ENCODE data around the gene MYPN.
"Not testable (repeated sequence)": the region's sequence is repeated elsewhere in the genome, so short reads cannot be mapped to it uniquely, and the experiment has no call there.

The MYPN gene

DNA sequence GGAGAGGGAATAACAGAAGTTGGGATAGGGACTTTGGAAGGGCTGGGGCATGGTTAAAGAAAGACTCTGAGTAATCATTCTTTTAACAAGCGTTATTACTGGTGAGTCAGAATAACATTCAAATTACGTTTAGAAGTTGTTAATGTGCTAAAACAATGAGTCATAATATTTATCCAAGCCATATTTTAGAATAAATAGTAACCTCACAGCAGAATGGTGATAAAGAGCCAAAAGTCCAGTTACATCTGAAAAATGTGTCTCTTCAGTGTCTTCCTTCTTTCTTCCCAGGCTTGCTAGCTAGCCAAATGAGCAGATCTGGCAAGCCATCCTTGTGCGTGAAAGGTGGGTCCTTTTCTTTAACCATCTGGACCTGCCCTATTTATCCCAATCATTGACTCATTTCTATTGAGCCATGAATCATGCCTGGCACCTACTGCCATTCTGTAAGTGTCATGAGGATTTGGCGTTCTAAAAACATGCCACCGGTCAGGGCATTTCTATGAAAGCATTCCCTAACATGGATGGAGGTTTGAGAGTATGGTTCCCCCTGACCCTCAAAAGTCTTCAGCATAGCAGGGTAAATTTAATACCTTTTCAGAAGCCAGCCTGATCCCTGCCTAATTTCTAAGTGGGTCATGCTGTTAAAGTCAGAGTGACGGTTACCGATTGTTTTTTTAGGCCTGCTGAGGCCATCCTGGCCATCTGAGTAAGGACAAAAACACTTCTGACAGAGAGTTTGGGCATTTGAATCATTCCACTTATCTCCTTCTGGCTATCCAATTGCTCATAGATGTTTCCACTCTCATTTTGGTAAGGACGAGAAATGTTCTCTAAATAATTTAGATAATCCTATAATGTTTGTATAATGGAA lies 26.9 kb downstream of the MYPN start:
- peak; percentile 76 for DNase-seq (ENCODE audit: low spot score)

DNA sequence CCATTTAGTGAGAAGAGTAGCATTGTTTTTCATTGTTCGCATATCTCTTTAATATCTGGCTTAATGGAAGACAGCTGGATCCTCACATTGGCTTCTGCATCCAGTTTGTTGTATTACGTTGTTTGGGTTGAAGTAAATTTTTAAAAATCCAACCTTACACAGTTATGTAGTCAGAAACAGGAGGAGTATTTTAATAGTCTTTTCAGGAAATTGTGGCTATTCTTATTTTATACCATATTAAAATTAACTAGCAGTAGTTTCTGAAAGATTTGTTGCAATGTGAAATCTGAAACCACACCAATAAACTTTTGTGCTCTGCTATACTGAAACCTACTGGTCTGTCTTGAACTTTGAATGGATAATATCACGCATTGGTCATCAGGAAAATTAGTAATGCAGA lies 27.9 kb downstream of the MYPN start:
- no peak for DNase-seq (ENCODE audit: low spot score)

DNA sequence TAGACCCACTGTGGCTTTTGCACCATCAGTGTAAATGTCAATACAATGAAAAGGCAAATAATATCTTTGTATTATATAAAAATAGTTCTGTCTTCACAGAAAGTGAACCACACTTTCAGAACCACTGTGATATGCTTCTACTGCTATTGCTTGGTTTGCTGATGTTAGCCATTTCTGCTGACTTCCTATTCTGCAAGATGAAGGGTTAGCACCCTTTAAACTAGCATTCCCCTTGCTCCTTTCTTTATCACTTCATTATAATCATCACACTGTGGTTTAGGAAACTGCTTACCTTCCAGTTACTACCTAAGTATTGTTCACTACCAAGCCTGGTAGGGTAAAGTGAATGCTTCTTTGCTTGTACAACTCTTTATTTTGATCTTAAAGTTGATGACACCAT lies 29.2 kb downstream of the MYPN start:
- no peak for DNase-seq (ENCODE audit: low spot score)

DNA sequence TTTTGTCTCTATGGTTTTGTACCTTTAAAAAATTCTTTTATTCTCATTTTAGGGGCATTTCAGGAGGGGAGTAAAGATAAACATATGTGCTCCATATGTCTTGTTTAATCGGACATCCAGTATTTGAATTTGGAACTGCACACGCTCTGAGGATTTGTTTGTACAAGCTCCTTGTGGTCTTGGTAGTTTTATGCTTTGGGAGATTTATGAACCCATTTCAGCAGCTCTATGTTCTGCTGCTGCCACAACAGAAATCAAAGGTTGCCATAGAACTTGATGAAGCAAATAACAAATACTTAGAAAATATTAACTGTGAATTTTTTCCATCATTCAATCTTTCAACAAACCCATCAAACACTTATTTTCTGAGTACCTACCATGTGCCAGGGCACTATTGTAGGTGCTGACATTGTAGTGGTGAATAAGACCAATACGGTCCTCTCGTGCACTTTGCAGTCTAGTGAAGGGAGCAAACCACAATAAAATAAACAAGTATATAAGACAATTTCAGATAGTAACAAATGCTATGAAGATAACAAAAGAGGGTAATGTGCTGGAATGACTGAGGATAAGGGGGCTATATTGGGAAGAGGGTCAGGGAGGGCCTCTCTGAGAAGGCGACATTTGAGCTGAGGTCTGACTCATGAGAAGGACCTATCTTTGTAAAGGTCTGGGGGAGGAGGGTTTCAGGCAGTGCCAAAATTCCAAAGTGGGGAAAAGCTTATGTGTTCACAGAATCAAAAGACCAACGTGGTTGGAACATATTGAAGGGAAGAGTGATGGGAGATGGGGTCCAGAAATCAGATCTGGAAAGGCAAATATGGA lies 30.4 kb downstream of the MYPN start:
- no peak for DNase-seq (ENCODE audit: low spot score)

DNA sequence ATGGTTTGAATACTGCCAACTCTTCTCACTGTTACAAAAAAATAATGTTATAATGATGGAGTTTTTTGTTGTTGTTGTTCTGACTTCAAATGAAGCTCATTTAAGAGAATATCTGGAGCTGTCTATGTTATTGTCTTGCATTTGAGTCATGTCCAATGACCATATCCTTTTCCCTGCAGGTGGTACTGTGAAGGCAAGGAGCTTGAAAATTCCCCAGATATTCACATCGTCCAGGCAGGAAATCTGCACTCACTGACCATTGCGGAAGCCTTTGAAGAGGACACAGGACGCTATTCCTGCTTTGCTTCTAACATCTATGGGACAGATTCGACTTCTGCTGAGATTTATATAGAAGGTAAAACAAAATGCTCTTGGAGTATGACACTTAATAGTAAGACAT lies 33.5 kb downstream of the MYPN start:
- DNase-seq (ENCODE audit: low spot score) = no peak

DNA sequence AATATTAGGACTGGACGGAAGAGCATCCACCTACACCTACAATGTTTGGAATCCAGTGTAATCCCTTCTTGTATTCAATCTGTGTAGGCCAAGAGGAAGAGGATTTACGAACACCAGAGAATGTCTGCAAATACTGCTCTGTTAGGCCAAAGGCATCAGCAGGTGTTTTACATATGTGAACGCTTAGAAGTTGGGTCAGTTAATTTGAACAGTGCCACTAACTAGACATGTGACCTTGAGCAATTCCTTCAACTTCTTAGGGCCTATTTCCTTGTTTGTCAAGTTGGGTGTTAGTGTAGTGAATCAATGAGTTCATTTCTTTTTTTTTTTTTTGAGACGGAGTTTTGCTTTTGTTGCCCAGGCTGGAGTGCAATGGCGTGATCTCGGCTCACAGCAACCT lies 35.4 kb downstream of the MYPN start:
- DNase-seq (ENCODE audit: low spot score) = no peak

DNA sequence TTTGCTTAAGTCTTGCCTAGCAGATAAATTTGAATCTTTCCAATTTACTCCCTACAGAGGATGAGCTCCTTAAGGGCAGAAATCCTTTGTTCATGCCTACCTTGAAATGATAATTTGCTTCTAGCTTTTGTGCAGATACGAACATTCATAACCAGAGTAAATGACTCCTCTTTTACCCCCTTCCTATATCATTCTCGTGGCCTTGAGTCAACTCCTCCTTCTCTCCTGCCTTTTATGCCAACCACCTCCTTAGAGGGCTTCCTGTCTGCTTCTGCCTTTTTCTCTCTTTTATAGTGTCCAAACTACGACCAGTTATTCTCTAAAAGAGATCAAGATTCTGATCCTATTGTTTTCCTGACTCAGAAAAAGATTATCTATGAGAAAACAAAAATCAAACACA lies 36.4 kb downstream of the MYPN start:
- DNase-seq (ENCODE audit: low spot score) = no peak

DNA sequence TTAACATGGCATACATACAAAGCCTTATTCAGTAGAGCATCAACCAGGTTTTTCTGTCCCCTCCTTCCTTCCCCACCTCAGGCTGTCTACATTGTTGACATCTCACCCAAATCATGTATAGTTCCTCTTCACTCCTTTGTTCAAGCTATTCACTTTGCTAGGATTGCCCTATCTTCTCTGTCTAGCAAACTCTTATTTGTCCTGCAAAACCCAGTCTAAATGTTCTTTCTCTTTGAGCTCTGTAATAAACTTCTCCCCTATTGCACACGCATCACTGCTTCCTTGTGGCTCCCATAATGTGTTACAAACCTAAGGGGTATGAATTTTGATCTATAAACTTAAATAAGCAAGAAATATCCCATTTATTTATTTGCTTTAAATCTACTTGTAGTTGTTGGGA lies 36.8 kb downstream of the MYPN start:
- no peak for DNase-seq (ENCODE audit: low spot score)

DNA sequence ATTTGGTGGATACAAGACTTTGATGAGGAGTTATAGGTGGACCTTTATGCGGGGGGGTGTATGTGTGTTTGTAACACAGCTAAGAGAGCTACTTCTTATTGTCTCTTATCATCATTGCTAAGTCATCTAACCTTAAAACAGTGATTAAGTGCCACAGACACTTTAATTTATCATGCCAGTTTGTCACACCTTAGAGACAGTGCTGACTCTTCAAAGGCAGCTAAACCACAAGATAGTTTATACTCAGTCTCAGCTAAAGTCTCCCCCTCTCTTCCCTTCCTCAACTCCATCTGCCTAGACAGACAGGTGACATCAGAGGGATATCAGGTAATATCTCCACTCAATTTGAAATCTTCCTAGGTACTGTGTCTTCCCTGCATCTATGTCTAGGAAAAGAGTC lies 42.2 kb downstream of the MYPN start:
- DNase-seq (ENCODE audit: low spot score) = no peak

DNA sequence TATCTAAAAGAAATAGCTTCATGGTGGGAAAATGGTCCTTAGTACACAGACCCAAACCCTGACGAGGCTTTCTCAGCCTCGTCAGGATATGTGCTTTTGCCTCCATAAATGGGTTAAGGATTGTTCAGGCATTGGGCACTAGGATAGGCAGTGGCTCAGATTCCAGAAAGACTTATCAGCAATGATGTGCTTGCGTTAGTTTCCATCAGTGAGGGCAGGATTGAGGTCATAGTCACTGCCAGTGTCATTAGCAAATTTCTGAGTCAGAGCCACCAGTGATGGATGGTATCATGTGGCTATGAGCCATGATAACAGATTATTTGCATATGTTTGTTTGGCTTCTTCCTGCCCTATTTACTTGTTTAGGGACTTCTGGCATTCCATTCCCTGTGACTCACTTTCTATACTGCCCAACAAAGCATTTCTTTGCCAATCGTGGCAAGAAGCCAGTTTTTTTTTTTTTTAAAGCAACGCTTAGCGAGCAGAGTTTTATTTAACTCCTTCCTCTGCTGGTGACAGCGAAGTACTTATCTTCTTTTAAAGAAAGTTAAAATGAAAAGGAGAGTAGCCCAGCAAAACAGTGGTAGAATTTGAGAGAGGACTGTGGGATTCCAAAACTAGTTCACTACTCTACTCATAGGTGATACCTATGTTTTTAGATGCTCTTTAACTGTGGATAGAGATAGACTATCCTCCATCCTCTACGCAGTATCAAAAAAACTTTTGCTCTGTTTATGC lies 44.4 kb downstream of the MYPN start:
- peak; percentile 94 for DNase-seq (ENCODE audit: low spot score)

DNA sequence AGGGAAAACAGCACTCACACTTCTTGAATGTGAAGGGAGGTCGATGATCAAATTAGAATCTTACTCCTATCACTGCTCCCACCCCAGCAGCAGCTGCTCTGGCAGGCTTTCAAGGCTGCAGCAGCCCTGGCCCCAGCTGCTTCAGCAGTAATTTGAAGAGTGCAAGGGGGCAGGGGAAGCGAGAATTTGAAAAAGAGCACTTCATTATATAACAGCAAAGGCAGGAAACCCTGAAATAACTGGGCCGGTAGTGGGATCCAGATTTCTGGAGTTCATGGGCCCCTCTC lies 44.9 kb downstream of the MYPN start:
- no peak for DNase-seq (ENCODE audit: low spot score)

DNA sequence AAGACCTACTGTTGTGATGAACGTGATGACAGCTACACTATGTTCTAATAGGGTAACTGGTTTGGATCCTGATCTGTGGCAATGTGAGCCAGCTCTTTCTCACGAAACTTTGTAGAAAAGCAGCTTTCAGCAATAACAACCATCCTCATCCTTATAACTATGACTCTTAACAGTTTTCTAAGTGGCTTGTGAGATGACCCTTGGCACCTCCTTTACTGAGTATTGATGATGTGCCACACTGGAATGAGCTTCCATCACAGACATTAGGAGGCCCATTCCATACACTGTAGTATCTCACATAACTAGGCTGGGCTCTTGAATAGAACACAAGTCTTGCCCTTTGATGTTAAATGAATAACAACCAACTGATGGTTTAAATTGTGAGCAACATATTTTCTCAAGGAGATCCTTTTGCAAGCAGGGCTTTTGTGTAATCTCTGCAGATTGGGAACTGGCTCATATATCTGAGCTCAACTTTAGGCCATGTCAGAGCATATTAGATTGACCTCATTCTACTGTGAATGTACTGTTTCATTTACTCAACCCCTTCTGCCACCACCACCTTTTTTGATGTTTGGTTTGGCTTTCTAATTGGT lies 46.4 kb downstream of the MYPN start:
- no peak for DNase-seq (ENCODE audit: low spot score)

DNA sequence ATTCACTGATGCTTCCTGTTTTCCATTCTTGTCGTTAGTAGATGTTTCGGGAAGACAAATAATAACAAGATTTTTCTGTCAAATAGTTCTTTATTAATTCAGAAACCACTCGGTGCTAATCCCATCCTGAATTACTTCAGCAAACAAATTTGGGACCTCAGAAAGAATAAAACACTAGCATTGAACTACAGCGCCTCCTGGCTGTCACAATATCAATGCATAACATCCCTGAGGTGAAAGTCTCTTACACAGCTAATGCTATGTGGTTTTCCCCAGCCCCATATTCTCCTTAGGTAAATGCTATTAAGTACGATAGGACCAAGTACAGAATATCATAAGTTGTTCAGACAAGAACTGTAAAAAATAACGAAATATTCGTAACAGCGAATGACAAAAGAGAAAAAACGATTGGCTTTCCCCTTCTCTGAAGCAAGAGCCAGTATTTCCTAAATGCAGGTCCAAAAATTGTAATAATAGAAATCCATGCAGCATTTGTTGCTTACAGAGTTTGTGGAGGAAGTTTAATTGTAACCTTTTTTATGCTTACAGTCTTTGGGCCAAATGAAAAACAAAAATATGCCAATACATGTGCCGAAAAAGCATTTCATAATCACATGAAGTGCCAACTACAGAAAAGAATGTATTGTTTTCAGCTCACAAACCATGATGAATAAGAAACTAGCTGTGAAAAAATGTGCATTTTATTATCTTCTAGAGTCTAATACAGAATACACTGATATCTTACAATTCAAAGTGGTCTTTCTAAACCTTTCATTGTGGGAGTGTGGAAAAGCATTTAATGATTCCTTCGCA lies 47.3 kb downstream of the MYPN start:
- peak; percentile 54 for DNase-seq (ENCODE audit: low spot score)

DNA sequence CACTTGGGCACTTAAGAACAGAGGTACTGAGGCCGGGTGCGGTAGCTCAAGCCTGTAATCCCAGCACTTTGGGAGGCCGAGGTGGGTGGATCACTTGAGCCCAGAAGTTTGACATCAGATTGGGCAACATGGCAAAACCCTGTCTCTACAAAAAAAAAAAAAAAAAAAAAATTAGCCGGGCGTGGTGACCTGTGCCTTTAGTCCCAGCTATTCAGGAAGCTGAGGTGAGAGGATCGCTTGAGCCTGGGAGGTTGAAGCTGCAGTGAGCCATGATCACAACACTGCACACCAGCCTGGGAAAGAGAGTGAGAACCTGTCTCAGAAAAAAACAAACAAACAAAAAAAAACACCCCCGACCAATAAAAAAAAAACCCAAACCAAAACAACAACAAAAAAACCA lies 48.2 kb downstream of the MYPN start:
- DNase-seq (ENCODE audit: low spot score) = not testable (repeated sequence)

DNA sequence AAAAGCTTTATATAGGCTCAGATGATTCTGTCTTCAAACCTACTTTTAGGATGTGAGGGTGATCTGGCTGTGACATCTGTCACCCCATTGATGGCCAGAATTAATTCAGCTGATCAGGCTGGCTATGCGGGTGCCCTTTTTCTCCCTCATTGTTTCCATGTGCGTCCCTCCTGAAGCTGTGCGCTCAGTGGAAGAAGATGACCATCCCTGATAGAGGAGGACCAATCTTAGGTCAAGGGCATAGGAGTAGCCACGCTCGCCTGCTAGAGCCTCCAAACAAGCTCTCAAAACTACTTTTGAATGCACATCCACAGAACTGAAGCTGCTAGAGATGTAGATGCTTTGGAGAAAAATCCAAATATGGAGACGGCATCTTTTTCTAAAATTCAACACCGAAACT lies 48.7 kb downstream of the MYPN start:
- DNase-seq (ENCODE audit: low spot score) = no peak

DNA sequence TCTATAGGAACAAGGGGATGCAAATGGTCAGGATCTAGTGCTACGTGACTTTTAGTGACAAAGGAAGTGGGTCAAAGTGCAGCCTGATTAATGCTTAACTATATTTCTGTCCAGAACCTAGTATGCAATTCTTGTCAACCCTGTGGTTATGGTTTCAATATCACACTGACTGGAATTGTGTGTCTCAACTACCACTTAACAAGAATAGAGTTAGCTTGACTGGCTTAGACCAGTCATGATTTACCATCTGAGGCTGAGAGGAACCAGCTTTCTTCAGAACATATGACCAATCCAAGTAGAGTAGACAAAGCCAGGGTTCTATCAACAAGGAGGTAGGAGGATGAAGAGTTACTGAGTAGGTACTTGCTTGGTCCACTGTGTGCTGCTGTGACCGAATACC lies 54.4 kb downstream of the MYPN start:
- no peak for DNase-seq (ENCODE audit: low spot score)

DNA sequence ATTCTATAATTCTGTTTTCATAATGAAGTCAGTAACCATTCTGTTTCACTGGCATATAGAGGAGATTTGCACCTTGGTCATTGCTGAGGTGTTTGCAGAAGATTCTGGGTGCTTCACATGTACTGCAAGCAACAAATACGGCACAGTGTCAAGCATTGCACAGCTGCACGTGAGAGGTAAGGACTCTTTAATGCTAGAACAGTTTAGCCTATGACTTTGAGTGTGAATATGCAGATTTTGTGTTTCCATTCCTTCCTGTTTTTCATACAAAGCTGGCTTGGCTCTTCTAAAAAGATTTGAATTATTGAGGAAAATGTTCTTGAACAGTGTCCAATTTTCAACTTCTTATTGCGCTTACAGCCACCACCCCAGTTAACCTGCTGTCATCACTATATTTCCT lies 56.4 kb downstream of the MYPN start:
- no peak for DNase-seq (ENCODE audit: low spot score)

DNA sequence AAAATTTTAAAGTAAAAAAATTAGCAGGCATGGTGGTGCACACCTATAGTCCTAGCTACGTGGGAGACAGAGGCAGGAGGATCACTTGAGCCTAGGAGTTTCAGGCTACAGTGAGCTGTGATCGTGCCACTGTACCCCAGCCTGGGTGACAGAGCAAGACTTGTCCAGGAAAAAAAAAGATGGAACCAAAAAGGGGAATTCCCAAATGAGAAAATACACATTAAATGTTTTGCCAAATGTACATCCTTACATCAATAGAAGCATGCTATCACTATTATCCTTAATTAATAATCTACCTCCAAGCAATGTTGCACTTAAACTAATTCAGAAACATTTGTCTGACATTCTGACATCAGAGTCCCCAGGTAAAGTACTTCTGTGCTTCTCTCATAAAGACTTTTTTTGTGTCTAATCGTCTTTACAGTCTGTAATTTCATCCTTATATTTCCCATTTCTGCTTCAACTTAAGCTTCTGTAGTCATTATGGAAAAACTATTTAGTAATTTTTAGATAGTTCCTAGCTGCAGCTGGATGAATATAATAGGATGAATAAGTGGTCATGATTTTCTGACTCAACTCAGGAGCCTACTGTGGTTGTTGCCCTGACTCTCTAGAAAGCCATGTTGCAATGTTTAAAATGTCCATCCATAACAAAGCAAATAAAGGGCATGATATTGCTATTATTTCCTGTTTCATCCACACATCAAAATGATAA lies 57.7 kb downstream of the MYPN start:
- no peak for DNase-seq (ENCODE audit: low spot score)

DNA sequence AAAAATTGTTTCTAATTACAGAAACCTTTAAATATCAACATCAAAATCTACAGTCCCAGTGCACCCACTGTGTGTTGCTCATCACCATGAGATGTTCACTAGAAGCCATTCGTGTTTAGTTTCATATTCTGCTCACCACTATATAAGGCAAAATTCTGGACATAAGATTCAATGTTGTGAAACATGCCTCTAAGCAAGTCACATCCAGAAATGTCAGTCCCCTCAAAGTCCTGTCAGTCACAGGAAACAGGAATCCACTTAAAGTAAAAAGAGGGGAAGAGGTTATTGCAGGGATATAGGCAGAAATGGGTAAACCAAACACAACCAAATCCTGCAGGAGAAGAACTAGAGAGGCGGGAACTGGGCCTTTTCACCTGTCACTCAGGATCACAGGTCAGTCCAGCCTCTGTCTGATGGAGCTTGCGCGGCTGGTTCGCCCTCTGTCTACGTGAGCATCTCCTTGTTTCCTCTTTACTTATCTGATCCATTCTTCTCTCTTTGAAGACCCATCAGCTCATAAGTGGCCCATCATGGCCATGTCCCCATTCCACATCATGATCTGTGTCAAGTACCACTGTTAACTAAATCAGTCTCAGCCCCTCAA lies 58.4 kb downstream of the MYPN start:
- no peak for DNase-seq (ENCODE audit: low spot score)

DNA sequence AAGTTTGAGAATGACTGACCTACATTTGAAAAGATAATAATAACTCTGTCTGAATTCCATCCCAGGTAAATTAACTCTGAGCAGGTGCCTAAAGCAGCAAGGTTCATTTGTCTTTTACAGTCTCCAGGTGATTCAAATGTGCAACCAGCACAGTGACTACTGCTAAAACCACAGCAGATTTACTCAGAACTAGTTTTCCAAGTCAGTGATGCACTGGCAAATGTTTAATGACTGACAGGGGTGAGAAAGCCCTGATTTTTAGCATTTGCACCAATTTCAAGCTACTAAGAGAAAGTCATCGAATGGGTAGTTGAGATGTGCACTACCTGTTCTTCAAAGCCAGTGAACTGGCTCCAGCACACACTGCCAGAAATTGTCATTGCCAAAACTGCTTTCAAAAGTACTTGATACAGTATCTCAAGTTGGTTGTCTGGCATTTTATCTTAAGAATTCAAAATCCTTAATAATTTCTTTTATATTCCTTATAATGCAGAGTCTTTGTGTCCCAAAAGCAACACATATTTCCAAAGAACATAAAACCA lies 62.3 kb downstream of the MYPN start:
- DNase-seq (ENCODE audit: low spot score) = no peak
